SK-N-SH treated with all-trans-retinoic acid at 6 μM for 48 hours (cell line): ENCODE measurements around the gene LIPM.

Source experiments
- CREB5 ChIP-seq: fragments of 250-450 bp; sonication (Bioruptor Pico); IDR thresholded peaks from 2 replicates; pipeline ENCODE4 v1.5.1; 2020; ENCODE audit warnings: low read depth, mild to moderate bottlenecking, moderate library complexity
- CSRNP3 ChIP-seq: fragments of 250-450 bp; sonication (Bioruptor Pico); IDR thresholded peaks from 2 replicates; pipeline ENCODE4 v1.5.1; 2021; ENCODE audit warnings: mild to moderate bottlenecking, moderate library complexity
- ESRRG ChIP-seq: fragments of 250-450 bp; sonication (Bioruptor Pico); IDR thresholded peaks from 2 replicates; pipeline ENCODE4 v1.6.1; 2021; ENCODE audit warnings: mild to moderate bottlenecking
- ZFP3 ChIP-seq: fragments of 250-450 bp; sonication (Bioruptor Pico); IDR thresholded peaks from 2 replicates; pipeline ENCODE4 v1.5.0; 2020; ENCODE audit warnings: mild to moderate bottlenecking, moderate library complexity
- ZFP30 ChIP-seq: fragments of 450-650 bp; formaldehyde crosslinking; IDR thresholded peaks from 2 replicates; pipeline ENCODE4 v1.5.0; 2022; ENCODE audit warnings: mild to moderate bottlenecking, moderate library complexity
- ZNF70 ChIP-seq: fragments of 450-650 bp; formaldehyde crosslinking; IDR thresholded peaks from 2 replicates; pipeline ENCODE4 v1.5.0; 2020; ENCODE audit warnings: mild to moderate bottlenecking, moderate library complexity

GRCh38 chr10:88765816-88766215, 36.7 kb upstream of the LIPM start:
- no peak for TF ChIP-seq CSRNP3 (CRISPR knock-in tag)
- TF ChIP-seq CREB5 (CRISPR knock-in tag): no peak
- TF ChIP-seq ESRRG (CRISPR knock-in tag): no peak
- TF ChIP-seq ZNF70 (CRISPR knock-in tag): no peak
- TF ChIP-seq ZFP3 (CRISPR knock-in tag): no peak
- no peak for TF ChIP-seq ZFP30 (CRISPR knock-in tag)
